GM19035 (cell line): ENCODE measurements around the gene SMAD9.

ENCODE experiments used
- ATAC-seq: cut with Tn5 transposase; IDR thresholded peaks from one replicate; pipeline ENCODE4 v1.9.1; 2021; ENCODE audit not compliant: unreplicated experiment

SMAD9 gene

GRCh38 chr13:36919833-36920615 lies at the start of gene SMAD9:
SMAD9 (minus strand) TSS chr13:36920238; CDS start chr13:36879689, 40,549 bp downstream.
- peak; percentile 77 for ATAC-seq

- ATAC-seq: no peak
Observed at GRCh38 chr13:36966404-36966803, 46.4 kb upstream of the SMAD9 start.

- no peak for ATAC-seq
Observed at GRCh38 chr13:36965767-36966166, 45.7 kb upstream of the SMAD9 start.

- ATAC-seq: no peak
Observed at GRCh38 chr13:36959456-36960116, 39.5 kb upstream of the SMAD9 start.

- no peak for ATAC-seq
Observed at GRCh38 chr13:36954542-36954941, 34.5 kb upstream of the SMAD9 start.

- no peak for ATAC-seq
Observed at GRCh38 chr13:36950920-36951319, 30.9 kb upstream of the SMAD9 start.

DNA sequence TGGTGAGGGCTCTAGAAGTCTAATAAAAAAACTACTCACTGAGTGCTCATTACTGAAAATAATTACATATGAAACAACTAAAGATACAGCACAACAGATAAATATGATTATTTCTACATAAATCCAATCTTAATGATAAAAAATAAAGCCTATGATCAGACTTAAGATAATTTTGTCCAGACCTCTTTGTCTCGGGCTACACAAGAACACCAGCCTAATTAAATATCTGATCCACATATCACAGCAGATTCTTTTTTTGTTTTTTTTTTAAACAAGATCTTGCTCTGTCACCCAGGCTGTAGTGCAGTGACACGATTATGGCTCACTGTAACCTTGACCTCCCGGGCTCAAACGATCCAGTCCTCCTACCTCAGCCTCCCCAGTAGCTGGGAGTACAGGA lies 30.3 kb upstream of the SMAD9 start:
- ATAC-seq: no peak

DNA sequence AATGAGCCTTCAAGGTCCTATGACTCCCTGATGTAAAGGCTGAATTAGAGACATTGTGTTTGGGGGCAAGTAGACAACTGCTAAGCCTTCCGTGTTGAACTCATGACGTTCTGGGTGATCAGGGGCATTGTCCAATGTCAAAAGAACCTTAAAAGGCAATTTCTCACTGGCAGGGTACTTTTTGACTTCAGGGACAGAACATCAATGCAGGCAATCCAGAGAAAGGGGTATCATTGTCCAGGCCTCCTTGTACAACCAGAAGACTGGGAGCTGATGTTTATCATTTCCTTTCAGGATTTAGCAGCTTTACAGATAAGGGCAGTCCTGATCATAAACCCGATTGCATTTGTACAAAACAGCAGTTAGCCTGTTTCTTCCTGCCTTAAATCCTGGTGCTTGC lies 25.0 kb upstream of the SMAD9 start:
- no peak for ATAC-seq

DNA sequence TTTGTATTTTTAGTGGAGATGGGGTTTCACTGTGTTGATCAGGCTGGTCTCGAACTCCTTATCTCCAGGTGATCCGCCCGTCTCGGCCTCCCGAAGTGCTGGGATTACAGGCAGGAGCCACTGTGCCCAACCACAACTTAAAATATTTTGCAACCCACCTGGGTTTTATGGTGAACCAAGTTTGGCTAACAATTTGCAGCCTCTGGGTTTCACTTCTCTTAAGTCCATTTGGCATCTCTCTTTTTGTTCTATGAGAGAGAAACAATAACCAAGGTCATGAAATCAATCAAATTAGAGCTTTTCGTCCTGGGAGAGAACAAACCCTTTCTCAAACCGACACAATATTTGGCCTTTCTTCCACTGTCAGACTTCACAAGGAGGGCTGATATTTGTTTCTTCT lies 5.6 kb upstream of the SMAD9 start:
- no peak for ATAC-seq

GRCh38 chr13:36924001-36924400 lies 4.0 kb upstream of the SMAD9 start:
- no peak for ATAC-seq

- no peak for ATAC-seq
Observed at GRCh38 chr13:36921631-36922301, 1.7 kb upstream of the SMAD9 start.

GRCh38 chr13:36920616-36921185 lies 663 bp upstream of the SMAD9 start:
- ATAC-seq: no peak

DNA sequence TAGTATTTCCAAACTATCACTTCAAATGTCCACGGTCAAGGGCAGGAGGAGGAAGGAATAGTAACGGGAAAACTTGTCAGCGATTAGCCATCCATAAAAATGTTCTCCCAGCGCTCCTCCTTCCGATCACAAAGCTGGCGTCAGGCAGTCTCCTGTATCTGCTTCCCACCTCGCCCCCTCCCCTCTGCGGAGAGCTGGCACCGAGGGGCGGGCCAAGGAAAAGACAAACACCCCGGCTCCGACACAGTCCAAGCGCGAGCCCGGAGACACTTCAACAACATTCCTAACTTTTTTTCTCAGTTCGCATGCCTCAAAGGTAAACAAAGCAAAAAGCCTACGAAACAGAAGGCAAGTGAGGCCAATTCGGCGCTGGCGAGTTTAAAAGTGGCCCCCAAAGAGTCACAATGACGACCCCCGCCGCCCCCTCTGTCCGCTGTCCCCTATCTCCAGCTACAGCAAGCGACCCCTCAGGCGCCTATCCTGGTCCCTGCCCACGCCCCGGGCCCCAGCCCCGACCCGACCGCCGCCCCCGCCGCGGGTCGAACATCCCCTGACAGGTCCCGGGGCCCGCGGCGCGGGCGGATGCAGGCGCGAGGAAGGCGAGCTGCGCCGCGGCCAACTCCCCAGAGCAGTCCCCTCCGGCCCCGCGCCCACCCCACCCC lies 736 bp downstream of the SMAD9 start:
- peak; percentile 32 for ATAC-seq

DNA sequence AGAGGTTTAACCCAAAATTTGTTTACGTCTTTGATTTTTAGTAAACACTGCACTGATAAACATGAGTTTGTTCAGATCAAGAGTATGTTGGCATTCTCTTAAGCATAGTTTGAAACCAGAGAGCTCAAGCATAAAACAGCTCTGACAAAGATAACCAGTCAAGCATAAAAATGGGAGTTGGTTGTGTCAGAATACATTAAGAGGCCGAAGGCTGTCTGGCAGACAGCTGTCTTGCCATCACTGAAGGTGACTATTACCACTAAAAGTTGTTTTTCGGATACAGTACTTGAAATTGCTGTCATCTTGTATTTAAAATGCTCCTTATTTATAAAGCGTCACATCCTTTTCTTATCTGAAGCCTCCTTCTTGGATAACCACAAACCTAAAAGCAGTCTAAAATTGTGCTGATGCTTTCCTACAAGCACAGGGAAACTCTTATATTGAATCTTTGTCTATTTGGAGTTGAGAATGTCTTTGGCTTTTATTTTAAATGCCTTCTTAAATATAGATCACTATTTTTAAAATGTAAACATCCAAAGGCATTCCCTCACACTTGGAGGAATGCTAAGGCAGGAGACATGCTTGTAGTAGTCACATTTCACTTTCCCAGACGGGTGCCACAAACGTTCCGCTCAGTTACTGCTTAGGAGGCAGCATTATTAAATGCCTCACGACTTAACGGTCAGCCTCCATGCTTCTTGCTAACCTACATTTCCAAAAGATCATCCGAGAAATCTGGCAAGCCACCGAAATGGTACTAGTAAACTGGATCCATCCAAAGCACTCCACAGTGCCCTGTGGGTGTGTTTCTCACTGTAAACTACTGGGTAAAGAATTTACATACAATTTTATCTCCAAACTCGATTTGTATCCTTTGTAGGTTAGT lies 1.5 kb downstream of the SMAD9 start:
- ATAC-seq: no peak

DNA sequence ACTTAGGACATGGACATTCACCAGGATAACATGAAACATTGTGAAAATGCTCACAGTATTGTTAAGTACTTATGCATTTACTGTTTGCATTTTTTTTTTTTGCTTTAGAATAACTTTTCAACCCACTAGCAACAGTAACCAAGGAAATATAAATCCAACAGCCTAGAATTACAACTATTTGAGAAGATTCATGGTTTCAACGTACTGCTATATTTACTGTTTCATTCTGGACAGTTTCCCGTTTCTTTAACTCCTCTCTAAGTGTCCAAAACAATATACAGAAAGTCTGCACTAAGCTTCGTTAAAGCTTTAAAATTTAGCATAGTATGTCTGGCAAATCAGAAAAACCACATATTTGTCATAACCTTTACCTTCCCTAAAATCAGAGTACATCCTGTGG lies 2.7 kb downstream of the SMAD9 start:
- no peak for ATAC-seq

GRCh38 chr13:36915896-36916640 lies 4.0 kb downstream of the SMAD9 start:
- ATAC-seq: no peak

DNA sequence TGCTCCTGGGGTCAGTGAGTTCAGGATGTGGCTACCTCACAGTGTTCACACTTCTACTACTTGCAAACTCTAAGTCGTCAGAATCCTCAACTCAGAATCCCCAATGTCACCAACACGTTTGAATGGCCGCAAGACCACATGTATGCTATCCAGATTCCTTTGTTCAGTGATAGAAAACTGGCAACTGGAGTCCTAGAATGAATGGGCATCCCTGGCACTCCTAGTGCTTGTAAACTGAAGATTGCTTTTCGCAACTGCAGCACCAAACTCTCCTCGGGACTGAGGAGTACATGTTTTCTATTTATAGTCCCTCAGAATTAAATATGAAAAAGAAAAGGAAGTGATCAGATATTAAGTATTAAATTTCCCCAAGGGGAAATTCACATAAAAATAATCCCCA lies 4.9 kb downstream of the SMAD9 start:
- ATAC-seq: no peak

DNA sequence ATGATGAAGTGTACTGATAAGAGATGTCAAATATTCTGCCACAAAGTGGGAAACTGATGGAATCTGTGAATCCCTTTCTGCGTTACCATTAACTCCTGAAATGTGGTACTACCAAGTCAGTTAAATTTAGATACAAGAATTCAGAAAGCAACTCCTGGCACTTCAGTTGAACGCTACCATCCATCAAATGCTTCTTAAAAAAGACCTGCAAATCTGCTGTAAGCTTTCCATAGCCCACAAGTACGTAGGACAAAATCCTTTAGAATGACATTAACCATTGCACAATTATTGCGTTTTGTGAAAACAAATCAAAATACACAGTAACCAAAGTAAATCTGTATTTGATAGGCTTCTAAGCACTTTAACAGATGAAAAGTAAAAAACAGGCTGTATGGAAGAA lies 5.4 kb downstream of the SMAD9 start:
- ATAC-seq: no peak

GRCh38 chr13:36913463-36913862 lies 6.6 kb downstream of the SMAD9 start:
- no peak for ATAC-seq

- ATAC-seq: no peak
Observed at GRCh38 chr13:36912973-36913372, 7.1 kb downstream of the SMAD9 start.
